Activated CD8-positive, alpha-beta memory T cell treated with anti-CD3 and anti-CD28 coated beads for 48 hours (primary cell): Measurements from ENCODE around the gene COA8.

Source experiments
- DNase-seq, 3 experiments: peaks; one replicate each; pipeline ENCODE4 v3.0.0-alpha.2; 2020; ENCODE audit warnings: low read depth in 2 of 3, low spot score in 2 of 3

COA8 gene

GRCh38 chr14:103535891-103536565, 26.7 kb upstream of the COA8 start:
- no peak for DNase-seq

GRCh38 chr14:103536693-103537092, 26.1 kb upstream of the COA8 start:
- no peak for DNase-seq

GRCh38 chr14:103537175-103537990, 25.4 kb upstream of the COA8 start:
- no peak for DNase-seq

- no peak for DNase-seq
Measured at GRCh38 chr14:103538291-103539055, 24.3 kb upstream of the COA8 start.

- DNase-seq: no peak
Measured at GRCh38 chr14:103539056-103539825, 23.5 kb upstream of the COA8 start.

- DNase-seq: no peak
Measured at GRCh38 chr14:103540821-103541708, 21.7 kb upstream of the COA8 start.

- DNase-seq: no peak
Measured at GRCh38 chr14:103541709-103542604, 20.8 kb upstream of the COA8 start.

- no peak for DNase-seq
Measured at GRCh38 chr14:103542605-103543088, 20.1 kb upstream of the COA8 start.

- DNase-seq: no peak
Measured at GRCh38 chr14:103543140-103543539, 19.6 kb upstream of the COA8 start.

- no peak for DNase-seq
Measured at GRCh38 chr14:103543721-103544387, 18.9 kb upstream of the COA8 start.

- DNase-seq: no peak
Measured at GRCh38 chr14:103544388-103545218, 18.2 kb upstream of the COA8 start.

GRCh38 chr14:103545219-103545914, 17.4 kb upstream of the COA8 start:
- no peak for DNase-seq

- DNase-seq: no peak
Measured at GRCh38 chr14:103545915-103546651, 16.7 kb upstream of the COA8 start.

GRCh38 chr14:103546652-103547454, 15.9 kb upstream of the COA8 start:
- DNase-seq: peak; percentile 49 to 67 (median 58)

- no peak for DNase-seq
Measured at GRCh38 chr14:103547455-103547940, 15.3 kb upstream of the COA8 start.
